Heart left ventricle (tissue), 16 donors: Measurements from ENCODE around the gene PRICKLE2. TPM values are rescaled to one million over a fixed set of nuclear protein-coding genes. Genes with fewer than 3 reads are reported as not detected.
A peak's percentile ranks its signal among the peaks of the same experiment; 100 is the strongest.

ENCODE experiments used
- ATAC-seq, 4 donors: fragments of 200-7000 bp; cut with Tn5 transposase; one replicate each; pipeline ENCODE4 v1.9.1; 2020 to 2022; ENCODE audit warnings: moderate library complexity in 4 of 4, mild to moderate bottlenecking in 3 of 4, moderate number of reproducible peaks in 1 of 4
- DNase-seq, 5 donors: peaks; one replicate each; pipeline ENCODE4 v3.0.0-alpha.2; 2020
- H3K27ac ChIP-seq, 12 donors: fragments of 200-600 bp; sonication (generic) in 4 of 12; one replicate each; pipeline versions ENCODE4 v1.5.0 to v1.8.0; 2016 to 2022; ENCODE audit warnings: mild to moderate bottlenecking in 2 of 12
- H3K27me3 ChIP-seq, 9 donors: fragments of 200-600 bp; sonication (generic) in 2 of 9; one replicate each; pipeline versions ENCODE4 v1.5.1 to v1.8.0; 2016 to 2022; ENCODE audit warnings: mild to moderate bottlenecking in 3 of 9
- H3K36me3 ChIP-seq, 9 donors: fragments of 200-600 bp; sonication (generic) in 2 of 9; one replicate each; pipeline versions ENCODE4 v1.5.0 to v1.8.0; 2018 to 2022; ENCODE audit warnings: mild to moderate bottlenecking in 2 of 9
- H3K4me1 ChIP-seq, 12 donors: fragments of 200-600 bp; sonication (generic) in 4 of 12; one replicate each; pipeline versions ENCODE4 v1.5.0 to v1.8.0; 2016 to 2022; ENCODE audit warnings: mild to moderate bottlenecking in 3 of 12
- H3K4me3 ChIP-seq, 12 donors: fragments of 200-600 bp; sonication (generic) in 4 of 12; one replicate each; pipeline versions ENCODE4 v1.5.0 to v1.8.0; 2017 to 2022; ENCODE audit warnings: mild to moderate bottlenecking in 9 of 12, moderate library complexity in 4 of 12
- H3K9me3 ChIP-seq, 12 donors: fragments of 200-600 bp; sonication (generic) in 4 of 12; one replicate each; pipeline versions ENCODE4 v1.5.0 to v1.8.0; 2016 to 2022; ENCODE audit warnings: mild to moderate bottlenecking in 1 of 12
- CTCF ChIP-seq, 12 donors: fragments of 200-600 bp; sonication (generic) in 4 of 12; IDR thresholded peaks; one replicate each; pipeline versions ENCODE4 v1.5.0 to v1.8.0; 2018 to 2022; ENCODE audit warnings: antibody characterized with exemption in 12 of 12, mild to moderate bottlenecking in 5 of 12
- POLR2A ChIP-seq, 2 donors: fragments of 450-650 bp; IDR thresholded peaks; one replicate each; pipeline ENCODE4 v1.6.1; 2017; ENCODE audit warnings: antibody characterized with exemption in 2 of 2, mild to moderate bottlenecking in 2 of 2, moderate library complexity in 2 of 2
- WGBS, 4 donors: extraction: QIAGEN DNeasy Blood & Tissue Kit in 2 of 4; methylation state at CpG; one replicate each; pipeline versions ENCODE4 v1.1.5 to v1.1.7; 2013 to 2018; 5-methylcytosine and 5-hydroxymethylcytosine counted together
- intact Hi-C, 10 donors: fragments of 100-400 bp; cut with DNase I; formaldehyde crosslinking; loops; one replicate each; pipeline versions ENCODE4 v1.11.1 to v1.14.2; 2022
- polyA plus RNA-seq, 2 donors: library from polyadenylated mRNA; stranded (reverse); fragments of 200-250 nt; gene quantifications; one replicate each; pipeline ENCODE4 v1.2.3, GENCODE V29; 2013
- total RNA-seq, 9 donors: library from RNA; depleted of rRNA in 2 of 9; stranded (reverse); fragments of >200 nt in 2 of 9; fragmentation: NEBNext Ultra II Directional in 3 of 9; extraction: Animal tissue kit (Norgen Biotek cat#: 25700) in 3 of 9; gene quantifications; one replicate each; pipeline versions ENCODE4 v1.1.0 to v1.2.4, GENCODE V29; 2016 to 2023
- donor health status: ischemic (EF 13 %, LVEDD 7.1; RV severe dilation, severe dysfunction).
- donor health status: healthy with polysubstance abuse.
- donor health status: DM: no; HTN: yes; CAD: no.
- donor health status: DM: no; HTN: no; CAD: no.
- donor health status: ischemic (EF 25% LVEDD 6.9; RV normal size, moderate dysfunction).
- donor health status: ischemic (EF 25% LVEDD 5.7; RV mildly dilated, moderate dysfunction).
- donor health status: healthy.
- donor health status: DM: yes; HTN: yes; CAD: no.
- donor health status: ischemic (EF 35%, LVEDD 5.7; RV mildly dilated, moderate dysfunction).
- donor health status: nonischemic (EF 11% LVEDD 7.7; RV severe dilation, severe dysfunction).
- donor health status: DM: yes; HTN: yes; CAD: no.
- donor health status: PGD.
- donor health status: ischemic (EF 29% LVEDD 5.4; RV normal size, mild dysfunction).
- donor health status: nonischemic (EF 23%, LVEDD 6.1; RV moderate dilation, normal function).

The PRICKLE2 gene
- total and polyA plus RNA-seq, 11 donors = 1.5 to 15.2 (median 7.3) TPM

- peaks cover 0 to 10% (median 0%) of the 10 kb centered on the region in 12 donors for H3K9me3 ChIP-seq
- peaks cover 0 to 28% (median 3%) of the 10 kb centered on the region in 9 donors for H3K36me3 ChIP-seq
- no peak overlapping the region for H3K4me3 ChIP-seq
- no peaks in the 10 kb centered on the region for H3K27me3 ChIP-seq
- TF ChIP-seq CTCF (IDR thresholded peaks at IDR 0.05) (no peak), POLR2A (IDR thresholded peaks at IDR 0.05) (no peak)
- DNase-seq = no peak
- intact Hi-C loops = no loop called here
- H3K27ac ChIP-seq = no peak overlapping the region
- no peak for ATAC-seq
- 88 to 95% (median 92%) methylated on average over 2 of the region's 2 CpGs for WGBS, 4 donors
- peaks cover 0 to 19% (median 10%) of the 10 kb centered on the region in 12 donors for H3K4me1 ChIP-seq
These were observed 101.3 kb downstream of the PRICKLE2 start for GRCh38 chr3:64123931-64124330.

GRCh38 chr3:64122476-64122875, 102.8 kb downstream of the PRICKLE2 start:
- peak overlapping the region in 1 of 12 donors; percentile 44 for H3K27ac ChIP-seq
- H3K4me1 ChIP-seq = peaks cover 0 to 19% (median 10%) of the 10 kb centered on the region in 12 donors
- no peaks in the 10 kb centered on the region for H3K27me3 ChIP-seq
- DNase-seq = peak in 3 of 5 donors; percentile 31 to 70 (median 68)
- intact Hi-C loops = no loop called here
- H3K4me3 ChIP-seq = no peak overlapping the region
- WGBS, 4 donors = 36 to 63% (median 42%) methylated on average over 2 to 3 of the region's 3 CpGs
- H3K36me3 ChIP-seq = peaks cover 0 to 22% (median 3%) of the 10 kb centered on the region in 9 donors
- peaks cover 0 to 12% (median 0%) of the 10 kb centered on the region in 12 donors for H3K9me3 ChIP-seq
- TF ChIP-seq CTCF (IDR thresholded peaks at IDR 0.05) (no peak), POLR2A (IDR thresholded peaks at IDR 0.05) (no peak)
- ATAC-seq = peak; percentile 86 to 94 (median 93)

- 21 to 39% (median 25%) methylated on average over 3 of the region's 3 CpGs for WGBS, 4 donors
- ATAC-seq (no peak), DNase-seq (no peak)
- no peaks in the 10 kb centered on the region for H3K27me3 ChIP-seq
- peak overlapping the region in 1 of 12 donors; percentile 44 for H3K27ac ChIP-seq
- no peak overlapping the region for H3K4me3 ChIP-seq
- no peak for TF ChIP-seq CTCF (IDR thresholded peaks at IDR 0.05)
- no peak for TF ChIP-seq POLR2A (IDR thresholded peaks at IDR 0.05)
- H3K9me3 ChIP-seq = peaks cover 0 to 12% (median 0%) of the 10 kb centered on the region in 12 donors
- peaks cover 0 to 15% (median under 1%) of the 10 kb centered on the region in 9 donors for H3K36me3 ChIP-seq
- H3K4me1 ChIP-seq = peaks cover 0 to 19% (median 10%) of the 10 kb centered on the region in 12 donors
- intact Hi-C loops = no loop called here
These were observed 103.4 kb downstream of the PRICKLE2 start for GRCh38 chr3:64121750-64122311.

GRCh38 chr3:64120876-64121275, 104.4 kb downstream of the PRICKLE2 start:
- H3K4me3 ChIP-seq = no peak overlapping the region
- H3K9me3 ChIP-seq = peaks cover 0 to 15% (median 0%) of the 10 kb centered on the region in 12 donors
- peaks cover 0 to 19% (median 10%) of the 10 kb centered on the region in 12 donors for H3K4me1 ChIP-seq
- no peak for DNase-seq
- no peaks in the 10 kb centered on the region for H3K27me3 ChIP-seq
- no peak for TF ChIP-seq CTCF (IDR thresholded peaks at IDR 0.05)
- TF ChIP-seq POLR2A (IDR thresholded peaks at IDR 0.05) = no peak
- intact Hi-C loops = no loop called here
- peaks cover 0 to 13% (median 0%) of the 10 kb centered on the region in 9 donors for H3K36me3 ChIP-seq
- H3K27ac ChIP-seq = peak overlapping the region in 1 of 12 donors; percentile 19
- 55 to 66% (median 64%) methylated on average over 5 of the region's 5 CpGs for WGBS, 4 donors
- ATAC-seq = no peak
